ENCODE measurements around the gene NHP2.
A peak's percentile ranks its signal among the peaks of the same experiment; 100 is the strongest.

NHP2 gene

DNA sequence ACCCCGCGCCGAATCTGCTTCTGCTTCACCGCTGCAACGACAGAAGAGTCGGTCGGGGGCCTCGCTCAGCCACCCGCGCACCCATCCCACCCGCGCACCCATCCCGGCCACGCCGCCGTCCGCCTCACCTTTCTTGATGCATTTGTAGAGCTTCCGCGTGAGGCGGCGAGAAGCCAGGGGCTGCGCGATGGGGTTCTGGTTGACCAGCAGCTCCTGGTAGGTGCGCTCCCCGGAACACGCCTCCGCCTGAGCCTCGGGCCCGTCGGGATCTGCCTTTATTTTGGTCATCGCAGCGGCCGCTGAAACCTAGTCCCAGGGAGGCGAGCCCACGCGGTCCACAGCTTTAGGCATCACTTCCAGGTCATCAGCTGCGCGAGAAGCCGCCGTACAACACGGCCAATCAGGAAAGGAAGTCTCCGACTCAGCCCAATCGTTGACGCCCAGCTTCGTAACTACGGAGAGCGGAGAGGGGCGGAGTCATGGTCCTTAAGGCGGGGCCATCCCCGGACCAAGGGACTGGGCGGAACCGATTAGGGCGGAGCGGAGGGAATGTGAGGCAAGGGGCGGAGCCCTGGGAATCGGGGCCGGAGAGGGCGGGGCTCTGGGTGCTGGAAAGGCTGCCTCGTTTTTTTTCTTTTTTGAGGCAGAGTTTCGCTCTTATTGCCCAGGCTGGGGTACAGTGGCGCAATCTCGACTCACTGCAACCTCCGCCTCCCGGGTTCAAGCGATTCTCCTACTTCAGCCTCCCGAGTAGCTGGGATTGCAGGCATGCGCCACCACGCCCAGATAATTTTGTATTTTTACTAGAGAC lies at the start of gene NHP2:
NHP2 (minus strand) TSS at position 356 of the 811 bp plus-strand sequence; CDS start at position 288, 68 bp downstream.
- peak within 1 kb of the TSS; percentile 86 for H3K4me2 ChIP-seq
- TF ChIP-seq CTCF (conservative IDR thresholded peaks at IDR 0.05; ENCODE audit: low read depth, low read length) = no peak
- H3K36me3 ChIP-seq (ENCODE audit: insufficient read depth) = no peaks in the 10 kb centered on the region
- no peaks in the 10 kb centered on the region for H4K20me1 ChIP-seq (ENCODE audit: insufficient read depth)
- peak within 1 kb of the TSS; percentile 49; the same call in 1 of the 2 replicates for H2AFZ ChIP-seq (ENCODE audit: low read depth)
- H3K4me3 ChIP-seq (IDR thresholded peaks at IDR 0.05; ENCODE audit: insufficient read depth, low read depth, low read length) = no peak within 1 kb of the TSS
- no peak within 1 kb of the TSS for H3K27ac ChIP-seq
- H3K4me1 ChIP-seq (ENCODE audit: low read depth, poor library complexity, severe bottlenecking) = no peaks in the 10 kb centered on the region
- H3K79me2 ChIP-seq (ENCODE audit: insufficient read depth, low read depth) = peaks cover 11% of the 10 kb centered on the region; the same call in 1 of the 2 replicates
- peak within 1 kb of the TSS; percentile 53; the same call in 1 of the 2 replicates for H3K9ac ChIP-seq
- H3K27me3 ChIP-seq (ENCODE audit: insufficient read depth, low read depth) = no peaks in the 10 kb centered on the region

DNA sequence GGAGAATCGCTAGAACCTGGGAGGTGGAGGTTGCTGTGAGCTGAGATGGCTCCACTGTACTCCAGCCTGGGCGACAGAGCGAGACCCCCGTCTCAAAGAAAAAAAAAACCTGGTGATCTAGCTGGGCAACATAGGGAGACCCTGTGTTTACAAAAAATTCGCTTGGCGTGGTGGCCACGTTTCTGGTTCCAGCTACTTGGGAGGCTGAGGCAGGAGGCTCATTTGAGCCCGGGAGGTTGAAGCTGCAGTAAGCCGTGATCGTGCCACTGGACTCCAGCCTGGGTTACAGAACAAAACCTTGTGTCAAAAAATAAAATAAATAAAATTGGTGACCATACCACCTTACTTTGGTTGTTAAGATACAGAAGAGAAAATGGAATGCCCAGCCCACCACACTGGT lies 48.9 kb upstream of the NHP2 start:
- Histone ChIP-seq H3K27ac (no peak overlapping the region), H3K4me2 (no peak overlapping the region), H3K27me3 (ENCODE audit: insufficient read depth, low read depth) (no peaks in the 10 kb centered on the region), H3K79me2 (ENCODE audit: insufficient read depth, low read depth) (peaks cover 32% of the 10 kb centered on the region), H2AFZ (ENCODE audit: low read depth) (no peak overlapping the region), H3K4me3 (IDR thresholded peaks at IDR 0.05; ENCODE audit: insufficient read depth, low read depth, low read length) (no peak overlapping the region), H3K4me1 (ENCODE audit: low read depth, poor library complexity, severe bottlenecking) (peaks cover 5% of the 10 kb centered on the region), H3K36me3 (ENCODE audit: insufficient read depth) (peaks cover 5% of the 10 kb centered on the region; the same call in 1 of the 2 replicates), H4K20me1 (ENCODE audit: insufficient read depth) (peaks cover 23% of the 10 kb centered on the region), H3K9ac (no peak overlapping the region)
- no peak for TF ChIP-seq CTCF (conservative IDR thresholded peaks at IDR 0.05; ENCODE audit: low read depth, low read length)

- no peaks in the 10 kb centered on the region for H3K27me3 ChIP-seq (ENCODE audit: insufficient read depth, low read depth)
- H3K9ac ChIP-seq = no peak overlapping the region
Observed at GRCh38 chr5:178201927-178202235, 48.2 kb upstream of the NHP2 start.

DNA sequence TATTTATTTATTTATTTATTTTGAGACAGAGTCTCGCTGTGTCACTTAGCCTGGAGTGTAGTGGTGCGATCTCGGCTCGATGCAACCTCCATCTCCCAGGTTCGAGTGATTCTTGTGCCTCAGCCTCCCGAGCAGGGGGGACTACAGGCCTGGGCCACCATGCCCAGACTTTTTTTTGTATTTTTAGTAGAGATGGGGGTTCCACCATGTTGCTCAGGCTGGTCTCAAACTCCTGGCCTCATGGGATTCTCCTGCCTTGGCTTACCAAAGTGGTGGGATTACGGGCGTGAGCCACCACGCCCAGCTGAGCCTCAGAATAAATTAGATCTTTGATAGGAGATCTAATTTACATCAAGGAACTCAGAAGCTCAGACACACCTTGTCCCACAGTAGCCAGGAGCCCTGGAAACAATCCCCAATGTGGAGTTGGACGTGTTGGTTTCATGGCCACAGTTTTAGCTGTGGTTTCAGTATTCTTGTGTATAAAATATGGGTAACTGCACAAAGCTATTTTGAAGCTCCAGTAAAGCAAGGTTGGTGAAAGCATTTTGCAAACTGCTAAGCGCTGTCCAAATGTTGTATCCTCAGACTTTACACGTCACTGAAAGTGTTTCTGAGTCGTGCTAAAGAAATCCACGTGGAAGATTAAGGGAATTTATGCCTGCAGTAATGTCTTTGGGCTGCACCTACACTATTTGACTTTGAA lies 47.7 kb upstream of the NHP2 start:
- Histone ChIP-seq H2AFZ (ENCODE audit: low read depth) (no peak overlapping the region), H3K4me3 (IDR thresholded peaks at IDR 0.05; ENCODE audit: insufficient read depth, low read depth, low read length) (no peak overlapping the region), H3K4me2 (no peak overlapping the region), H3K27ac (no peak overlapping the region), H3K36me3 (ENCODE audit: insufficient read depth) (peaks cover 5% of the 10 kb centered on the region; the same call in 1 of the 2 replicates), H3K4me1 (ENCODE audit: low read depth, poor library complexity, severe bottlenecking) (peaks cover 2% of the 10 kb centered on the region), H3K9ac (no peak overlapping the region), H3K79me2 (ENCODE audit: insufficient read depth, low read depth) (peaks cover 20% of the 10 kb centered on the region), H3K27me3 (ENCODE audit: insufficient read depth, low read depth) (no peaks in the 10 kb centered on the region), H4K20me1 (ENCODE audit: insufficient read depth) (peaks cover 12% of the 10 kb centered on the region)
- TF ChIP-seq CTCF (conservative IDR thresholded peaks at IDR 0.05; ENCODE audit: low read depth, low read length) = no peak

More at GRCh38 chr5:178201927-178202235, 48.2 kb upstream of the NHP2 start:
- Histone ChIP-seq H3K4me2 (no peak overlapping the region), H4K20me1 (ENCODE audit: insufficient read depth) (peaks cover 17% of the 10 kb centered on the region), H2AFZ (ENCODE audit: low read depth) (no peak overlapping the region), H3K4me1 (ENCODE audit: low read depth, poor library complexity, severe bottlenecking) (peaks cover 5% of the 10 kb centered on the region), H3K79me2 (ENCODE audit: insufficient read depth, low read depth) (peaks cover 25% of the 10 kb centered on the region), H3K36me3 (ENCODE audit: insufficient read depth) (peaks cover 5% of the 10 kb centered on the region; the same call in 1 of the 2 replicates), H3K27ac (no peak overlapping the region), H3K4me3 (IDR thresholded peaks at IDR 0.05; ENCODE audit: insufficient read depth, low read depth, low read length) (no peak overlapping the region)
- TF ChIP-seq CTCF (conservative IDR thresholded peaks at IDR 0.05; ENCODE audit: low read depth, low read length) = no peak

Data from KMS-11 (cell line).